ENCODE measurements around the gene PSME1. TPM values are rescaled to one million over a fixed set of nuclear protein-coding genes. Genes with fewer than 3 reads are reported as not detected.

The PSME1 gene
- total RNA-seq, 1 experiment from 2014 or later = 57.9 TPM

GRCh38 chr14:24182110-24182882, 46.3 kb downstream of the PSME1 start:
- in situ Hi-C loops (cut with HindIII; ENCODE audit: low sequenced_read_pairs) = no loop called here
- DNase-seq (ENCODE audit: low spot score) = no peak

GRCh38 chr14:24183014-24183481, 47.1 kb downstream of the PSME1 start:
- in situ Hi-C loops (cut with HindIII; ENCODE audit: low sequenced_read_pairs) = no loop called here
- no peak for DNase-seq (ENCODE audit: low spot score)

GRCh38 chr14:24184104-24184970, 48.3 kb downstream of the PSME1 start:
- no peak for DNase-seq (ENCODE audit: low spot score)
- in situ Hi-C loops (cut with HindIII; ENCODE audit: low sequenced_read_pairs) = no loop called here

GRCh38 chr14:24185026-24185425, 49.0 kb downstream of the PSME1 start:
- in situ Hi-C loops (cut with HindIII; ENCODE audit: low sequenced_read_pairs) = no loop called here
- DNase-seq (ENCODE audit: low spot score) = no peak

GRCh38 chr14:24185741-24186140, 49.7 kb downstream of the PSME1 start:
- no peak for DNase-seq (ENCODE audit: low spot score)
- in situ Hi-C loops (cut with HindIII; ENCODE audit: low sequenced_read_pairs) = no loop called here

GRCh38 chr14:24186831-24187538, 51.0 kb downstream of the PSME1 start:
- in situ Hi-C loops (cut with HindIII; ENCODE audit: low sequenced_read_pairs) = no loop called here
- DNase-seq (ENCODE audit: low spot score) = no peak

GRCh38 chr14:24187539-24187915, 51.5 kb downstream of the PSME1 start:
- no peak for DNase-seq (ENCODE audit: low spot score)
- in situ Hi-C loops (cut with HindIII; ENCODE audit: low sequenced_read_pairs) = no loop called here

Other genes with a start within 250 kb of the PSME1 start
- 46.2 and 62.7 TPM in 2 replicates for gene DHRS4, start 182.4 kb upstream of the PSME1 start, total RNA-seq (2014; rRNA removed; shearing (Covaris generic))
- 17.3 and 28.1 TPM in 2 replicates for gene DHRS4L2, start 147.3 kb upstream of the PSME1 start, total RNA-seq (2014; rRNA removed; shearing (Covaris generic))
- gene CARMIL3, start 84.2 kb upstream of the PSME1 start, total RNA-seq (2014; rRNA removed; shearing (Covaris generic)) = 0.74 and 1.6 TPM in 2 replicates
- not detected in 2 replicates for gene CPNE6, start 64.6 kb upstream of the PSME1 start, total RNA-seq (2014; rRNA removed; shearing (Covaris generic))
- 64.7 and 86.2 TPM in 2 replicates for gene PCK2, start 41.9 kb upstream of the PSME1 start, total RNA-seq (2014; rRNA removed; shearing (Covaris generic))
- 93.8 and 125 TPM in 2 replicates for gene DCAF11, start 21.4 kb upstream of the PSME1 start, total RNA-seq (2014; rRNA removed; shearing (Covaris generic))
- gene NRL, start 21.2 kb upstream of the PSME1 start, total RNA-seq (2014; rRNA removed; shearing (Covaris generic)) = 1.3 and 2.8 TPM in 2 replicates
- 0.88 TPM in 1 of 2 replicates, not detected in the other for gene FITM1, start 5.5 kb upstream of the PSME1 start, total RNA-seq (2014; rRNA removed; shearing (Covaris generic))
- gene EMC9, start 5.4 kb downstream of the PSME1 start, total RNA-seq (2014; rRNA removed; shearing (Covaris generic)) = 33.6 and 45.0 TPM in 2 replicates
- 162 and 168 TPM in 2 replicates for gene PSME2, start 10.4 kb downstream of the PSME1 start, total RNA-seq (2014; rRNA removed; shearing (Covaris generic))
- gene RNF31, start 11.3 kb downstream of the PSME1 start, total RNA-seq (2014; rRNA removed; shearing (Covaris generic)) = 51.9 and 89.7 TPM in 2 replicates
- 8.3 and 14.1 TPM in 2 replicates for gene IRF9, start 25.1 kb downstream of the PSME1 start, total RNA-seq (2014; rRNA removed; shearing (Covaris generic))
- gene REC8, start 35.9 kb downstream of the PSME1 start, total RNA-seq (2014; rRNA removed; shearing (Covaris generic)) = 0.31 TPM in 1 of 2 replicates, not detected in the other
- gene IPO4, start 52.6 kb downstream of the PSME1 start, total RNA-seq (2014; rRNA removed; shearing (Covaris generic)) = 79.5 and 80.4 TPM in 2 replicates
- 26.6 and 50.0 TPM in 2 replicates for gene TM9SF1, start 59.2 kb downstream of the PSME1 start, total RNA-seq (2014; rRNA removed; shearing (Covaris generic))
- not detected in 2 replicates for gene TSSK4, start 69.5 kb downstream of the PSME1 start, total RNA-seq (2014; rRNA removed; shearing (Covaris generic))
- gene CHMP4A, start 77.3 kb downstream of the PSME1 start, total RNA-seq (2014; rRNA removed; shearing (Covaris generic)) = 30.8 and 40.4 TPM in 2 replicates
- 16.6 and 16.9 TPM in 2 replicates for gene MDP1, start 79.9 kb downstream of the PSME1 start, total RNA-seq (2014; rRNA removed; shearing (Covaris generic))
- 168 and 186 TPM in 2 replicates for gene NEDD8, start 96.2 kb downstream of the PSME1 start, total RNA-seq (2014; rRNA removed; shearing (Covaris generic))
- gene GMPR2, start 96.7 kb downstream of the PSME1 start, total RNA-seq (2014; rRNA removed; shearing (Covaris generic)) = 116 and 132 TPM in 2 replicates
- gene TINF2, start 106.4 kb downstream of the PSME1 start, total RNA-seq (2014; rRNA removed; shearing (Covaris generic)) = 38.1 and 63.0 TPM in 2 replicates
- gene TGM1, start 127.0 kb downstream of the PSME1 start, total RNA-seq (2014; rRNA removed; shearing (Covaris generic)) = 0.10 TPM in 1 of 2 replicates, not detected in the other
- 19.0 and 23.6 TPM in 2 replicates for gene RABGGTA, start 135.4 kb downstream of the PSME1 start, total RNA-seq (2014; rRNA removed; shearing (Covaris generic))
- 3.8 and 11.4 TPM in 2 replicates for gene DHRS1, start 163.6 kb downstream of the PSME1 start, total RNA-seq (2014; rRNA removed; shearing (Covaris generic))
- gene NOP9, start 163.7 kb downstream of the PSME1 start, total RNA-seq (2014; rRNA removed; shearing (Covaris generic)) = 28.7 and 28.9 TPM in 2 replicates
- gene CIDEB, start 171.8 kb downstream of the PSME1 start, total RNA-seq (2014; rRNA removed; shearing (Covaris generic)) = 1.7 TPM in 1 of 2 replicates, not detected in the other
- 1.8 and 5.4 TPM in 2 replicates for gene LTB4R2, start 173.9 kb downstream of the PSME1 start, total RNA-seq (2014; rRNA removed; shearing (Covaris generic))
- 1.6 and 5.7 TPM in 2 replicates for gene LTB4R, start 175.3 kb downstream of the PSME1 start, total RNA-seq (2014; rRNA removed; shearing (Covaris generic))
- gene ADCY4, start 198.9 kb downstream of the PSME1 start, total RNA-seq (2014; rRNA removed; shearing (Covaris generic)) = not detected in 2 replicates
- gene RIPK3, start 203.8 kb downstream of the PSME1 start, total RNA-seq (2014; rRNA removed; shearing (Covaris generic)) = not detected in 2 replicates
- 41.4 and 45.5 TPM in 2 replicates for gene NFATC4, start 232.0 kb downstream of the PSME1 start, total RNA-seq (2014; rRNA removed; shearing (Covaris generic))

All from G401 (cell line).